Midbrain (tissue), 1 donor: Measurements from ENCODE around the gene PLXNA4.

Experiments
- DNase-seq: peaks from one replicate; lab custom pipeline; 2025; lab: John Stamatoyannopoulos, UW

PLXNA4 gene

GRCh38 chr7:132142006-132142405 lies 434.3 kb downstream of the PLXNA4 start:
- DNase-seq: no peak

DNA sequence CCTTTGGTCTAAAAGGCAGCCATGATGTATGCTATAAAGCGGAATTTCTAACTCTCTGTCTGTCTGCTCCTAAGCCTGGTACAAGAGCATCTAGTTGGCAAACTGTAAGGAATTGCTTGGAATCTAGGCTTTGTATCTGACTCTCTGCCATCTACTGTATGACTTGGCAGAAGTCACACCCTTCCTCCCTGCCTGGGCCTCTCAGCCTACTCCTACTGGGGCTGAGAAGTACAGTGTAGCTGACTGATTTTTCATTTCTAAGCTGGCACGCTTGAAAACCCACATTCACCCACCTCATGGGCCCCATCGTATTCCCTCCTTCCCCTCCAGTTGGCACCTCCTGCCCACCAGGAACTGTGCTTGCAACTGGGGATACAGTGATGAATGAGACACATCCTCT lies 435.2 kb downstream of the PLXNA4 start:
- DNase-seq: no peak

- no peak for DNase-seq
Observed at GRCh38 chr7:132140341-132140740, 435.9 kb downstream of the PLXNA4 start.

DNA sequence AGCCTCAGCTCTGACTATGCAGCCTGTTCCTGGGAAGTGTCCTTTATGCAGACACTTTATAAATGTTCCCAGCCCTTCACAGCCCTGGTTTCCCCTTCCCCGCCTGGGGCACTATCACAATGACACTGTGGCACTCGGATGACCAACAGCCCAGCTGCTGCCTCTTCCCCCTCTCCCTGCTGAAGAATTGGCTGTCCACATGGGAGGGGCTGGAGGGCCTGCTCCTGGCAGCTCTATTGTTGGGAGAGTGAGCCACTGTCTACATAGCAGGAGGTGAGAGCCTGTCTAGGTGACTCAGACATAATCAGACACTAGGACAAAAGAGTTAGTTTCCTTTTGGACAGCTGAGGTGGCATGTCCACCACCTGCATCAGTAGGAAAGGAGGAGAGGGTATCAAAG lies 437.5 kb downstream of the PLXNA4 start:
- no peak for DNase-seq

GRCh38 chr7:132137681-132138080 lies 438.6 kb downstream of the PLXNA4 start:
- no peak for DNase-seq

- no peak for DNase-seq
Observed at GRCh38 chr7:132135746-132136385, 440.4 kb downstream of the PLXNA4 start.

- no peak for DNase-seq
Observed at GRCh38 chr7:132134814-132135445, 441.3 kb downstream of the PLXNA4 start.

DNA sequence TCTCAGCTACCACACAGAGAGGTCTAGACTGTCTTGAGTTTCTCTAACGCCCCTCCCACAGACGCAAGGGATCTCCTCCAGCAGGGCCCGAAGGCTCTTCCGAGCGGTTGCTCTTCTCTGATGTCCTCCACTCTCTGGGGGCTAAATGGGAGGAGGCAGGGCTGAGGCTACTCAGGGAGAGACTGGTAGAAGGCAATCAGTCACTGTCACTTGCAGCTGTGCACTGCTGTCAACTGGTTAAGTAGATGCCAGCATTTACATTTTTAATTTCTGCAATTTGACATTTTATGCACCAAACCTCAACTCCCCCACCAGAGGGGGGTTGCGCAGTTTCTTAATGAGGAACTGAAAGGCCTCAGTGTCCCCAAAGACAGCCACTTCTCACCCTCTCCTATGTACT lies 442.8 kb downstream of the PLXNA4 start:
- DNase-seq: no peak

GRCh38 chr7:132131196-132131595 lies 445.1 kb downstream of the PLXNA4 start:
- DNase-seq: no peak

- no peak for DNase-seq
Observed at GRCh38 chr7:132130497-132130896, 445.8 kb downstream of the PLXNA4 start.

GRCh38 chr7:132125872-132126595 lies 450.2 kb downstream of the PLXNA4 start:
- DNase-seq: no peak

DNA sequence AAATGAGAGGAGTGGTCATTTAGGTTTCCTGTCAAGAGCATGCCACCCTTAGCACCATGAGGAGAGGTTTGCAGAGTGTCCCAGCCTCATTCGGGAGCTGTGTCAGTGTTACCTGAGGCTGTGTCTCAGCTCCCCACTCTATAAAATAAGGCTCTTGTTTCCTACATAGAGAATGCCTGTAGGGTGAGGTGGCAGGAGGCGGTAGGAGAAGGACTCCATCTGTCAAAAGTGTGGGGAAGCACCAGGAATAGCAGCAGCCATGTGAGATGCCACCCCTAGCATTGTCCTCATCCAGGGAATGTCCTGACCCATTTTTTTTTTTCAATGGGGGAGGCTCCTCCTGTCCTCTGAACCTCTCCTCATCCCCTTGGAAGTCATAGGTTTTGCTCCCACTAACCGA lies 451.2 kb downstream of the PLXNA4 start:
- DNase-seq: no peak

DNA sequence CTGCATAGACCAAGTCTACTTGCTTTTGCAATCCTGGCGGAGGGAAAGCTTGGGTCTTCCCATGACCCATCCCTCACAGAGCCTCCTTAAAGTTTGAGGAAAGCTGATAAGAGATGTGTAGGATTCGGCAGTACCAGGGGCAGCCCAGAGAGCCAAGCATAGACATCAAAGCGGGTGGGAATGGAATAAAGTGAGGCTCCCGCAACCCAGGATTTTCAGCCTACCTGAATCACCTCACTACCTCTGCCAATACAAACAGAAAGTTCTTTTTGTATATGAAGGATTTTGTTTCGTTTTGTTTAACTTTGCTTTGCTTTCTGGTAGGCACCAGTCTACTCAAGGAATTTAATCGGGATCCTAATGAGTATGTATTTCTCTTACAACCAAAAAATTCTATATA lies 451.7 kb downstream of the PLXNA4 start:
- DNase-seq: no peak

GRCh38 chr7:132123773-132124172 lies 452.5 kb downstream of the PLXNA4 start:
- no peak for DNase-seq

DNA sequence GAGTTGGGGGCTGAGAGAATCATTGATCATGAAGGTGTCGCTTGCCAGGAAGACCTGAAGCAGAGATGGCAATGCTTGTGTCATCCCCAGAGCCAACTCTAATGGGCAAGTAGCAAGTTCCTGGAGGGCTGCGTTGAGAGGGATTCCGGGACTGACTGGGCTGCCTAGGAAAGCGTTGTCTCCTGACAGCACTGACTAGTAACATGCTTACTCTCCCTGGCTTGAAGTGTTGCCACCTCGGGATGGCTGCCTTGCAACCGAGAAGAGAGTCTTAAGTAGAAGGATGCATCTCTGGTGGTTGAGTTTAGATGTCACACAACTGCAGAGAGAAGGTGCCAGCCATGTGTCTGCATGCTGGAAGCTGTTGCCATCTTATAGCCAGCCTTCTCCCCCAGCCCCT lies 453.4 kb downstream of the PLXNA4 start:
- no peak for DNase-seq

- DNase-seq: no peak
Observed at GRCh38 chr7:132121987-132122386, 454.3 kb downstream of the PLXNA4 start.

GRCh38 chr7:132118641-132119040 lies 457.6 kb downstream of the PLXNA4 start:
- DNase-seq: no peak

DNA sequence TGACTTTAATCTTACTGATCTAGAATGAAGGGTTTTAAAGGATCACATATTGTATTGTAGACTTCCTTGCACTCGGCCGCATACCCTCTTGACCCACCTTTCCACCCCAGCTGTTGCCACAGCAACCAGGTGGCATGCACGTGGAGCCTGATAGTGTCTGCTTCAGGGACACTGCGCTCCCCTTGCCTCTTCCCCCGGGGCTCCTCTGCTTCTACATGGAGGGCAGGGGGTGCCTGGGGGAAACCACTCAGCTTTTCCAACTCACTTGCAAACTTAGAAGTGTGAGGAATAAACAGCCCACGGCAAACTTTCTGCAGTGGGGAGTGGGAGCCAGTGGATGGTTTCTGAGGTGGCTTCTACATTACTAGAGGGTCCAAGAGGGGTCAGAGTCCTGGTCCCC lies 458.6 kb downstream of the PLXNA4 start:
- DNase-seq: no peak

DNA sequence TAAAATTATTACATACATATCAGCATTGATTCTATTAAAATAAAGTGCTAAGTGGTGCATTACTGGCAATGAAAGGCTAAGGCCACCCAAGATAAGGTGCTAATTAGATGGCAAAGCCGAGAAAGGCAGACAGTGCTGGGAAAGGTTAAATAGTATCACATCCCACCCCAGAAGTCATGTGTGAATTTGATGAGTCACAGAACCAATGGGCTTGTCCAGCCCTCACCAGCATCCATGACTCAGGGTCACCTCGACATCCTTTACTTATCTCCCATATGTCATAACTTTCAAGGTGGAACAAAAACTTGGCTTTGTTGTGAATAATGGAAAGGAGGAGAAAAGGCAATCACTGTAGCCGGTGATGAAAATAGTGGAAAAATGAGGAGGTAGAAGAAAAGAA lies 459.1 kb downstream of the PLXNA4 start:
- no peak for DNase-seq

- no peak for DNase-seq
Observed at GRCh38 chr7:132116369-132116768, 459.9 kb downstream of the PLXNA4 start.

GRCh38 chr7:132115758-132116157 lies 460.5 kb downstream of the PLXNA4 start:
- DNase-seq: no peak

- no peak for DNase-seq
Observed at GRCh38 chr7:132115028-132115427, 461.2 kb downstream of the PLXNA4 start.

DNA sequence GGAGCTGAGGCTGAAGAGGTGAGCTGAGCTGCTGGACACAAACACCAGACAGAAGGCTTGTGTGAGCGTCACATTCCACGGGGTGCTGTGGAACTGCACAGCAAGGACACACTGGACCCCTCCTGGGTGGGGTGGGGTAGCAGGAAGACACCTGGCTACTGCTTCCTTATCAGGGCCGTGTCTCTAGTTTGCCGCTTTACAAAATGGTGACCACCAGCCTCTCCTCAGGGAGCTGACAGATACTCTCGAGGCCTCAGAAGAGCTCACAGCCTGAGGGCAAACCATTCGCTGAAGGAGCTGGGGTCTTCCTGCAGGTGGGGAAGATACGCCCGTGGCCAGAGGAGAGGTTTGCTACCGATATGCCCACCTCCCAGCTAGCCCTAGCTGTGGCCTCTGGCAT lies 461.9 kb downstream of the PLXNA4 start:
- DNase-seq: no peak
